OCI-LY3 (cell line): ENCODE data around the gene SIL1.

Source experiments
- H2AFZ ChIP-seq: fragments of 200-600, 300-600 bp; shearing (Covaris generic); 2 replicates; pipeline ENCODE4 v1.6.0; 2014; ENCODE audit warnings: antibody characterized with exemption, low read depth, low read length
- H3K27ac ChIP-seq: fragments of 200-600, 300-600 bp; sonication (generic); 2 replicates; pipeline ENCODE4 v1.5.1; 2014; ENCODE audit warnings: mild to moderate bottlenecking, low read length, moderate library complexity, mixed read lengths
- H3K27me3 ChIP-seq: fragments of 200-600, 300-600 bp; sonication (generic); 2 replicates; pipeline ENCODE4 v1.6.1; 2014; ENCODE audit warnings: low read depth, low read length, mixed read lengths
- H3K36me3 ChIP-seq: fragments of 200-600, 300-600 bp; sonication (generic); replicated peaks from 2 replicates; pipeline ENCODE3; 2014; ENCODE audit warnings: low read depth, low read length, mixed read lengths
- H3K4me1 ChIP-seq: fragments of 300-600, 200-600 bp; sonication (generic); 2 replicates; pipeline ENCODE4 v1.6.1; 2014; ENCODE audit warnings: low read length, mixed read lengths
- H3K4me2 ChIP-seq: fragments of 200-600, 300-600 bp; sonication (generic); 2 replicates; pipeline ENCODE4 v1.6.1; 2014; ENCODE audit warnings: low read length, mixed read lengths
- H3K4me3 ChIP-seq: fragments of 300-600, 200-600 bp; sonication (generic); 2 replicates; pipeline ENCODE4 v1.5.1; 2014; ENCODE audit warnings: antibody characterized with exemption, mild to moderate bottlenecking, low read length, moderate library complexity
- H3K79me2 ChIP-seq: fragments of 300-600, 200-600 bp; shearing (Covaris generic); 2 replicates; pipeline ENCODE4 v1.6.1; 2014; ENCODE audit warnings: mild to moderate bottlenecking, low read length, mixed read lengths
- H3K9ac ChIP-seq: fragments of 300-600, 200-600 bp; shearing (Covaris generic); 2 replicates; pipeline ENCODE4 v1.6.0; 2014; ENCODE audit warnings: mild to moderate bottlenecking, low read length, moderate library complexity
- H3K9me3 ChIP-seq: fragments of 200-600, 300-600 bp; shearing (Covaris generic); 2 replicates; pipeline ENCODE4 v1.6.1; 2014; ENCODE audit warnings: low read length, mixed read lengths; ENCODE audit not compliant: insufficient read depth
- H4K20me1 ChIP-seq: fragments of 200-600, 300-600 bp; sonication (generic); 2 replicates; pipeline ENCODE4 v1.6.1; 2016; ENCODE audit warnings: low read length, mixed read lengths; ENCODE audit not compliant: insufficient read depth
- CTCF ChIP-seq: fragments of 200-600, 300-600 bp; sonication (generic); IDR thresholded peaks from 2 replicates; pipeline ENCODE4 v1.5.1; 2014; ENCODE audit warnings: antibody characterized with exemption, low read length, low read depth
- EZH2phosphoT487 ChIP-seq: fragments of 200-600 bp; shearing (Covaris generic); IDR thresholded peaks from 2 replicates; pipeline ENCODE4 v1.6.1; 2018; ENCODE audit warnings: antibody characterized with exemption, mixed run types, low read depth

SIL1 gene

GRCh38 chr5:138910546-138911185 lies 287.5 kb downstream of the SIL1 start:
- H3K27ac ChIP-seq, result no peak overlapping the region
- no peaks in the 10 kb centered on the region for H3K79me2 ChIP-seq
- H3K9ac ChIP-seq, result no peak overlapping the region
- no peaks in the 10 kb centered on the region for H3K4me1 ChIP-seq
- no peaks in the 10 kb centered on the region for H3K9me3 ChIP-seq
- H2AFZ ChIP-seq, result no peak overlapping the region
- no peak overlapping the region for H3K4me2 ChIP-seq
- TF ChIP-seq EZH2phosphoT487 (no peak), CTCF (no peak)
- H3K4me3 ChIP-seq, result no peak overlapping the region
- H3K27me3 ChIP-seq, result no peaks in the 10 kb centered on the region
- no peaks in the 10 kb centered on the region for H4K20me1 ChIP-seq
- no peaks in the 10 kb centered on the region for H3K36me3 ChIP-seq

- Histone ChIP-seq H3K9ac (no peak overlapping the region), H3K9me3 (no peaks in the 10 kb centered on the region), H3K4me3 (no peak overlapping the region), H3K79me2 (no peaks in the 10 kb centered on the region), H3K4me2 (no peak overlapping the region), H2AFZ (no peak overlapping the region), H3K27ac (no peak overlapping the region), H3K4me1 (no peaks in the 10 kb centered on the region), H4K20me1 (no peaks in the 10 kb centered on the region), H3K27me3 (no peaks in the 10 kb centered on the region), H3K36me3 (no peaks in the 10 kb centered on the region)
- TF ChIP-seq CTCF, result no peak
- TF ChIP-seq EZH2phosphoT487, result no peak
Observed at GRCh38 chr5:138909734-138910133, 288.4 kb downstream of the SIL1 start.

GRCh38 chr5:138905541-138905940 lies 292.6 kb downstream of the SIL1 start:
- Histone ChIP-seq H3K9ac (no peak overlapping the region), H3K4me1 (no peaks in the 10 kb centered on the region), H3K27ac (no peak overlapping the region), H3K27me3 (no peaks in the 10 kb centered on the region), H3K4me3 (no peak overlapping the region), H3K79me2 (no peaks in the 10 kb centered on the region), H2AFZ (no peak overlapping the region), H4K20me1 (no peaks in the 10 kb centered on the region), H3K36me3 (no peaks in the 10 kb centered on the region), H3K4me2 (no peak overlapping the region), H3K9me3 (no peaks in the 10 kb centered on the region)
- no peak for TF ChIP-seq EZH2phosphoT487
- TF ChIP-seq CTCF, result no peak

- no peak overlapping the region for H3K4me2 ChIP-seq
- H3K36me3 ChIP-seq, result no peaks in the 10 kb centered on the region
- H3K79me2 ChIP-seq, result no peaks in the 10 kb centered on the region
- H3K9ac ChIP-seq, result no peak overlapping the region
- TF ChIP-seq EZH2phosphoT487 (no peak), CTCF (no peak)
- H3K27me3 ChIP-seq, result no peaks in the 10 kb centered on the region
- no peaks in the 10 kb centered on the region for H3K9me3 ChIP-seq
- H3K27ac ChIP-seq, result no peak overlapping the region
- no peaks in the 10 kb centered on the region for H4K20me1 ChIP-seq
- no peak overlapping the region for H2AFZ ChIP-seq
- H3K4me3 ChIP-seq, result no peak overlapping the region
- H3K4me1 ChIP-seq, result no peaks in the 10 kb centered on the region
Observed at GRCh38 chr5:138903130-138903775, 294.9 kb downstream of the SIL1 start.
